Stimulated activated CD8-positive, alpha-beta memory T cell treated with anti-CD3 and anti-CD28 coated beads, Interleukin-4, amount 100 ng/mL, for 4 hours (primary cell): Measurements from ENCODE around the gene SDK2.
"Not testable (repeated sequence)": the region's sequence is repeated elsewhere in the genome, so short reads cannot be mapped to it uniquely, and the experiment has no call there.

Experiments used
- DNase-seq, 2 donors: peaks; one replicate each; pipeline ENCODE4 v3.0.0-alpha.2; 2020; ENCODE audit warnings: low read depth in 2 of 2, low spot score in 1 of 2

SDK2 gene

GRCh38 chr17:73335591-73336407 is 308.4 kb downstream of the SDK2 start:
- no peak for DNase-seq

GRCh38 chr17:73334771-73335513 is 309.3 kb downstream of the SDK2 start:
- DNase-seq = no peak

GRCh38 chr17:73333445-73333844 is 310.8 kb downstream of the SDK2 start:
- DNase-seq = not testable (repeated sequence)

GRCh38 chr17:73331060-73331459 is 313.2 kb downstream of the SDK2 start:
- no peak for DNase-seq

- DNase-seq = no peak
These were observed 316.6 kb downstream of the SDK2 start for GRCh38 chr17:73327676-73328075.

- DNase-seq = no peak
These were observed 318.8 kb downstream of the SDK2 start for GRCh38 chr17:73325527-73325842.

GRCh38 chr17:73324711-73325526 is 319.3 kb downstream of the SDK2 start:
- DNase-seq = no peak

- DNase-seq = no peak
These were observed 320.1 kb downstream of the SDK2 start for GRCh38 chr17:73324160-73324475.

- no peak for DNase-seq
These were observed 320.7 kb downstream of the SDK2 start for GRCh38 chr17:73323409-73324159.

GRCh38 chr17:73320601-73321264 is 323.5 kb downstream of the SDK2 start:
- DNase-seq = no peak

- DNase-seq = no peak
These were observed 324.5 kb downstream of the SDK2 start for GRCh38 chr17:73319766-73320165.

- DNase-seq = no peak
These were observed 325.4 kb downstream of the SDK2 start for GRCh38 chr17:73318836-73319235.

GRCh38 chr17:73318427-73318813 is 325.8 kb downstream of the SDK2 start:
- no peak for DNase-seq

GRCh38 chr17:73317513-73318426 is 326.5 kb downstream of the SDK2 start:
- DNase-seq = no peak

- no peak for DNase-seq
These were observed 327.2 kb downstream of the SDK2 start for GRCh38 chr17:73316919-73317505.

- no peak for DNase-seq
These were observed 328.8 kb downstream of the SDK2 start for GRCh38 chr17:73315471-73315870.

GRCh38 chr17:73313526-73314127 is 330.6 kb downstream of the SDK2 start:
- DNase-seq = no peak

- DNase-seq = not testable (repeated sequence)
These were observed 331.4 kb downstream of the SDK2 start for GRCh38 chr17:73312887-73313286.
